HepG2 (cell line): Measurements from ENCODE around the gene HELZ2. TPM values are rescaled to one million over a fixed set of nuclear protein-coding genes. Genes with fewer than 3 reads are reported as not detected.

Experiments used
- CHD4 ChIP-seq: fragments of 200-600 bp; sonication (generic); IDR thresholded peaks from 2 replicates; pipeline ENCODE4 v1.7.0; 2017; ENCODE audit warnings: mild to moderate bottlenecking, low read length, borderline replicate concordance
- HES4 ChIP-seq: sonication (generic); formaldehyde crosslinking; IDR thresholded peaks from 2 replicates; pipeline ENCODE4 v1.9.0; 2021; ENCODE audit warnings: mild to moderate bottlenecking, missing genetic modification reagents, borderline replicate concordance
- ISX ChIP-seq: sonication (generic); formaldehyde crosslinking; conservative IDR thresholded peaks from 2 replicates; pipeline ENCODE4 v1.5.0; 2020; ENCODE audit warnings: missing genetic modification reagents
- JARID2 ChIP-seq: sonication (generic); formaldehyde crosslinking; IDR thresholded peaks from 2 replicates; pipeline ENCODE4 v1.8.1; 2023; ENCODE audit warnings: missing genetic modification reagents, inconsistent platforms; ENCODE audit not compliant: insufficient replicate concordance
- JUN ChIP-seq: sonication (generic); formaldehyde crosslinking; IDR thresholded peaks from 2 replicates; pipeline ENCODE4 v1.4.0; 2020; ENCODE audit warnings: mild to moderate bottlenecking, missing genetic modification reagents
- KDM2A ChIP-seq: sonication (generic); formaldehyde crosslinking; IDR thresholded peaks from 2 replicates; pipeline ENCODE4 v1.4.0; 2020; ENCODE audit warnings: low read depth, missing genetic modification reagents, borderline replicate concordance
- KLF12 ChIP-seq: sonication (generic); formaldehyde crosslinking; IDR thresholded peaks from 2 replicates; pipeline ENCODE4 v1.4.0; 2020; ENCODE audit warnings: missing genetic modification reagents, borderline replicate concordance
- MEIS1 ChIP-seq: sonication (generic); formaldehyde crosslinking; IDR thresholded peaks from 2 replicates; pipeline ENCODE4 v1.9.0; 2021; ENCODE audit warnings: mild to moderate bottlenecking, missing genetic modification reagents, moderate library complexity, borderline replicate concordance
- NBN ChIP-seq: fragments of 450-650 bp; conservative IDR thresholded peaks from 2 replicates; pipeline ENCODE4 v1.6.1; 2017
- NCOA5 ChIP-seq: sonication (generic); formaldehyde crosslinking; IDR thresholded peaks from 2 replicates; pipeline ENCODE4 v1.4.0; 2020; ENCODE audit warnings: missing genetic modification reagents
- PCBP2 ChIP-seq: fragments of 200-400 bp; formaldehyde crosslinking; optimal IDR thresholded peaks from 2 replicates; pipeline ENCODE3; 2018; ENCODE audit warnings: low read length, low read depth; ENCODE audit not compliant: poor library complexity, severe bottlenecking
- RAD21 ChIP-seq: fragments of 450-650 bp; formaldehyde crosslinking; IDR thresholded peaks from 2 replicates; pipeline ENCODE4 v1.5.0; 2020; ENCODE audit warnings: mild to moderate bottlenecking
- RFX5 ChIP-seq: IDR thresholded peaks from 2 replicates; pipeline ENCODE4 v1.6.1; 2011; ENCODE audit warnings: low read depth, low read length, improper control_type of control experiment
- SCMH1 ChIP-seq: sonication (generic); formaldehyde crosslinking; IDR thresholded peaks from 2 replicates; pipeline ENCODE4 v1.9.0; 2021; ENCODE audit warnings: missing genetic modification reagents, mild to moderate bottlenecking, borderline replicate concordance
- ZBTB7A ChIP-seq: sonication (generic); formaldehyde crosslinking; IDR thresholded peaks from 2 replicates; pipeline ENCODE4 v1.8.0; 2022; ENCODE audit warnings: mild to moderate bottlenecking, missing genetic modification reagents
- ZNF180 ChIP-seq: sonication (generic); formaldehyde crosslinking; IDR thresholded peaks from 2 replicates; pipeline ENCODE4 v1.4.0; 2020; ENCODE audit warnings: low read depth, missing genetic modification reagents, borderline replicate concordance
- ZNF205 ChIP-seq: IDR thresholded peaks from 2 replicates; pipeline ENCODE4 v1.6.1; 2018; ENCODE audit warnings: missing biosample characterization, missing genetic modification reagents
- ZNF207 ChIP-seq: fragments of 450-650 bp; IDR thresholded peaks from 2 replicates; pipeline ENCODE4 v1.6.1; 2016; ENCODE audit warnings: antibody characterized with exemption, borderline replicate concordance
- ZNF510 ChIP-seq: sonication (generic); formaldehyde crosslinking; IDR thresholded peaks from 2 replicates; pipeline ENCODE4 v1.4.0; 2020; ENCODE audit warnings: low read depth, mild to moderate bottlenecking, missing genetic modification reagents
- ZNF674 ChIP-seq: sonication (generic); formaldehyde crosslinking; IDR thresholded peaks from 2 replicates; pipeline ENCODE4 v1.5.0; 2020; ENCODE audit warnings: low read depth, mild to moderate bottlenecking, missing genetic modification reagents
- polyA plus RNA-seq, 8 experiments: library from polyadenylated mRNA; depleted of rRNA in 3 of 8; stranded (reverse) in 7 of 8; unstranded in 1 of 8; fragments of >200 nt; fragmentation: Illumina TruSeq in 4 of 8; extraction: Trizol in 4 of 8; gene quantifications; 2 replicates each; pipeline versions ENCODE4 v1.2.1 to v1.2.3, GENCODE V29; 2011 to 2016; ENCODE audit warnings: low read depth in 4 of 8, missing spikeins in 1 of 8, mixed read lengths in 1 of 8; ENCODE audit not compliant: insufficient read depth in 1 of 8
- total RNA-seq, 5 experiments: library from RNA; depleted of rRNA; stranded (reverse); fragments of >200 nt; fragmentation: Illumina TruSeq; extraction: Trizol; gene quantifications; 2 replicates each; pipeline ENCODE4 v1.2.3, GENCODE V29; 2016; ENCODE audit warnings: low read depth in 1 of 5
- TF ChIP-seq, protein P1 (sequence below): sonication (generic); formaldehyde crosslinking; IDR thresholded peaks from 2 replicates; pipeline ENCODE4 v1.9.0; 2021; ENCODE audit warnings: missing genetic modification reagents, borderline replicate concordance
- TF ChIP-seq, protein P2 (sequence below): sonication (generic); formaldehyde crosslinking; IDR thresholded peaks from 2 replicates; pipeline ENCODE4 v1.4.0; 2020; ENCODE audit warnings: missing genetic modification reagents, borderline replicate concordance

HELZ2 gene
- total and polyA plus RNA-seq, 2 of the 13 experiments (the other 11 are each of a cell fraction or from before 2014, with no cell fraction given), result 9.6 to 10.1 TPM

DNA sequence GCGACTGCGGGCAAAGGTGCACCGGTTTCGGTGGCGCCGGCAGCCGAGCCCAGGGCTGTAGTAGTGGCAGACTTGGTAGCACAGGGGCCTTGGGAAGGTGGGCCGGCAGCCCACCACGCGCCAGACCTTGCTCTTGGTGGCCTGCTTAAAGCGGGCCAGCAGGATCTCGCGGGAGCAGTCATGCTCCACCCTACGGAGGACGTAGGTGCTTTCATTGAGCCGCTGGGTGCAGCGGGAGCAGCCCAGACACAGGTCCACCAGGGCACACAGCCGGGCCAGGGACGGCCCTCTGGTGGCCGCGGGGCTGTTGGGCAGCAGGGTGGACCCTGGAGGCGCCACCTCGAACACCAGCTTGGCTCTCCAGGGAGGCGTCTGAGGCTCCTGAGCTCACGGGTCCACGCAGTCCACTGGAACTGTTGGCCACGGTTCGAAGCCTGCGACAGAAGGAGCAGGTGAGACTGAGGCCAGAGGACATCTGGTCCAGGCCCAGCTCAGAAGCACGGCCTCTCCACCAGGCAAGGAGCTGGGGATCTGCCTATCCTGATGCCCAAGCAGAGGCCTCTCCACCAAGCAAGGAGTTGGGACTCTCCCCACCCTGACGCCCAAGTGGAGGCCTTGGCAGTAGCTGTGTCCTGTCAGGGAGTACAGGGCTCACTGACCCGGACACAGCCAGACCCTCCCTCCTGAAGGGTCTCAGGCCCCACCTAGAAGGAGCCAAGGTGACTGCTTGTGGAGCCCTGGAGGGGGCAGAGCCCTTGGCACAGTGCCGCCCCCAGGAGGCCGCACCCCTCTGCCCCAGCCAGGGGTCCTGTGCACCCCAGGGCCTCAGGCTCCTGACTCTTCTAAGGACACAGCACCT is 1.0 kb downstream of the HELZ2 start (continued):
- TF ChIP-seq NCOA5 (CRISPR knock-in tag) (no peak), RFX5 (no peak), ZNF205 (CRISPR knock-in tag) (no peak), JARID2 (CRISPR knock-in tag) (no peak), ZNF674 (no peak; the same call in 1 of the 2 replicates), CHD4 (0 out of 2 replicates have a peak, but pooled peaks have one; percentile 38), ZNF510 (CRISPR knock-in tag) (no peak), NBN (no peak), SCMH1 (no peak), MEIS1 (CRISPR knock-in tag) (0 out of 2 replicates have a peak, but pooled peaks have one; percentile 33), KLF12 (CRISPR knock-in tag) (no peak), ZNF180 (CRISPR knock-in tag) (0 out of 2 replicates have a peak, but pooled peaks have one; percentile 62), RAD21 (CRISPR knock-in tag) (peak; percentile 90), KDM2A (peak; percentile 22), ZNF207 (no peak), ISX (CRISPR knock-in tag) (no peak), PCBP2 (no peak), HES4 (0 out of 2 replicates have a peak, but pooled peaks have one; percentile 79), ZBTB7A (CRISPR knock-in tag) (peak; percentile 86; the same call in 1 of the 2 replicates), JUN (CRISPR knock-in tag) (no peak)
- TF ChIP-seq, protein P1, sequence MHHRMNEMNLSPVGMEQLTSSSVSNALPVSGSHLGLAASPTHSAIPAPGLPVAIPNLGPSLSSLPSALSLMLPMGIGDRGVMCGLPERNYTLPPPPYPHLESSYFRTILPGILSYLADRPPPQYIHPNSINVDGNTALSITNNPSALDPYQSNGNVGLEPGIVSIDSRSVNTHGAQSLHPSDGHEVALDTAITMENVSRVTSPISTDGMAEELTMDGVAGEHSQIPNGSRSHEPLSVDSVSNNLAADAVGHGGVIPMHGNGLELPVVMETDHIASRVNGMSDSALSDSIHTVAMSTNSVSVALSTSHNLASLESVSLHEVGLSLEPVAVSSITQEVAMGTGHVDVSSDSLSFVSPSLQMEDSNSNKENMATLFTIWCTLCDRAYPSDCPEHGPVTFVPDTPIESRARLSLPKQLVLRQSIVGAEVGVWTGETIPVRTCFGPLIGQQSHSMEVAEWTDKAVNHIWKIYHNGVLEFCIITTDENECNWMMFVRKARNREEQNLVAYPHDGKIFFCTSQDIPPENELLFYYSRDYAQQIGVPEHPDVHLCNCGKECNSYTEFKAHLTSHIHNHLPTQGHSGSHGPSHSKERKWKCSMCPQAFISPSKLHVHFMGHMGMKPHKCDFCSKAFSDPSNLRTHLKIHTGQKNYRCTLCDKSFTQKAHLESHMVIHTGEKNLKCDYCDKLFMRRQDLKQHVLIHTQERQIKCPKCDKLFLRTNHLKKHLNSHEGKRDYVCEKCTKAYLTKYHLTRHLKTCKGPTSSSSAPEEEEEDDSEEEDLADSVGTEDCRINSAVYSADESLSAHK (CRISPR knock-in tag), result no peak
- TF ChIP-seq, protein P2, sequence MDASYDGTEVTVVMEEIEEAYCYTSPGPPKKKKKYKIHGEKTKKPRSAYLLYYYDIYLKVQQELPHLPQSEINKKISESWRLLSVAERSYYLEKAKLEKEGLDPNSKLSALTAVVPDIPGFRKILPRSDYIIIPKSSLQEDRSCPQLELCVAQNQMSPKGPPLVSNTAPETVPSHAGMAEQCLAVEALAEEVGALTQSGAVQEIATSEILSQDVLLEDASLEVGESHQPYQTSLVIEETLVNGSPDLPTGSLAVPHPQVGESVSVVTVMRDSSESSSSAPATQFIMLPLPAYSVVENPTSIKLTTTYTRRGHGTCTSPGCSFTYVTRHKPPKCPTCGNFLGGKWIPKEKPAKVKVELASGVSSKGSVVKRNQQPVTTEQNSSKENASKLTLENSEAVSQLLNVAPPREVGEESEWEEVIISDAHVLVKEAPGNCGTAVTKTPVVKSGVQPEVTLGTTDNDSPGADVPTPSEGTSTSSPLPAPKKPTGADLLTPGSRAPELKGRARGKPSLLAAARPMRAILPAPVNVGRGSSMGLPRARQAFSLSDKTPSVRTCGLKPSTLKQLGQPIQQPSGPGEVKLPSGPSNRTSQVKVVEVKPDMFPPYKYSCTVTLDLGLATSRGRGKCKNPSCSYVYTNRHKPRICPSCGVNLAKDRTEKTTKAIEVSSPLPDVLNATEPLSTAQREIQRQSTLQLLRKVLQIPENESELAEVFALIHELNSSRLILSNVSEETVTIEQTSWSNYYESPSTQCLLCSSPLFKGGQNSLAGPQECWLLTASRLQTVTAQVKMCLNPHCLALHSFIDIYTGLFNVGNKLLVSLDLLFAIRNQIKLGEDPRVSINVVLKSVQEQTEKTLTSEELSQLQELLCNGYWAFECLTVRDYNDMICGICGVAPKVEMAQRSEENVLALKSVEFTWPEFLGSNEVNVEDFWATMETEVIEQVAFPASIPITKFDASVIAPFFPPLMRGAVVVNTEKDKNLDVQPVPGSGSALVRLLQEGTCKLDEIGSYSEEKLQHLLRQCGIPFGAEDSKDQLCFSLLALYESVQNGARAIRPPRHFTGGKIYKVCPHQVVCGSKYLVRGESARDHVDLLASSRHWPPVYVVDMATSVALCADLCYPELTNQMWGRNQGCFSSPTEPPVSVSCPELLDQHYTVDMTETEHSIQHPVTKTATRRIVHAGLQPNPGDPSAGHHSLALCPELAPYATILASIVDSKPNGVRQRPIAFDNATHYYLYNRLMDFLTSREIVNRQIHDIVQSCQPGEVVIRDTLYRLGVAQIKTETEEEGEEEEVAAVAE (CRISPR knock-in tag), result no peak
